ENCODE measurements around the gene REC114.

GRCh38 chr15:73572296-73572695 is 129.3 kb downstream of the REC114 start:
- TF ChIP-seq TAF1 (IDR thresholded peaks at IDR 0.05; ENCODE audit: low read depth, low read length) (no peak), MAFK (IDR thresholded peaks at IDR 0.05; ENCODE audit: low read depth, low read length) (no peak), CTCF (IDR thresholded peaks at IDR 0.05; ENCODE audit: control extremely low read depth in 1 of 3, insufficient read depth in 1 of 3, low read depth in 1 of 3, low read length in 3 of 3) (no peak), RNF2 (IDR thresholded peaks at IDR 0.05; ENCODE audit: borderline replicate concordance, low read depth, low read length, missing control alignments, poor library complexity, severe bottlenecking) (no peak), SP4 (IDR thresholded peaks at IDR 0.05; ENCODE audit: low read length) (no peak), EP300 (IDR thresholded peaks at IDR 0.05; ENCODE audit: borderline replicate concordance in 1 of 2, low read depth in 2 of 2, low read length in 2 of 2) (no peak), RAD21 (IDR thresholded peaks at IDR 0.05 in 1 of 2, conservative IDR thresholded peaks at IDR 0.05 in 1 of 2; ENCODE audit: low read depth in 2 of 2, low read length in 2 of 2) (no peak), SIX5 (IDR thresholded peaks at IDR 0.05; ENCODE audit: low read depth, low read length) (no peak)
